GM21423 (cell line): ENCODE results near the gene TTC28.

Source experiments
- ATAC-seq: cut with Tn5 transposase; IDR thresholded peaks from one replicate; pipeline ENCODE4 v1.9.1; 2021; ENCODE audit warnings: mild to moderate bottlenecking, moderate library complexity; ENCODE audit not compliant: unreplicated experiment

TTC28 gene

DNA sequence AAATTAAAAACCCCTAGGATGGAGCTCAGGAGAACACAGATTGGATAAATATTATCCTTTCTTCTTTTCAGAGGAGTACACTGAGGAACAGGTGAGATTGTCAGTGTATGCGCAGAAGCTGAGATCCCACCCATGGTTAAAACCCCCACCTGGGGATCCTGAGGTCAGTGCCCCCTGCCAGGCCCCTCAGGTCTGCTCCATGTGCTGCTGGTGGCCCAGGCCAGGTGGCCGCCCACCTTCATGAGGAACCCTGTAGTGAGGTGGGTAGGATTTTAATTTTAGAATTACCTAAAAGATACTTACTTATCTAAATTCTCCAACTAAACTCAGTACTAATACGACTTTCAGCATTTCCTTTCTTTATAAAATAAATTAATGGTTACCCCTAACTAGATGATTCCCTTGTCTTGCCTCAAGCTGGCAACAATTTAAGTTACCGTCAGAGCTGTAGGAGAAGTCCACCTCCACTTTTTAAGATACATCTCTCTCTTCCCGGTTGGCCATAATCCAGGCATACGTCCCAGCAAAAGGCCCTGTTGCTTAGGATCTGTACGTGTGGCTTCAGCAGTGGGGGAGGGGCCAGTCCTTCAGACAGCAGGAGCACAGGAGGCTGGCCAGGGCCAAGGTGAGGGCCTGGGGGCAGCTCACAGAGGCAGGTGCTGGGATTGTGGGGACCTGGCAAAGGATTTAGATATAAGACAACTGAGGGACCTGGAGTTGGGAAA, 699.1 kb downstream of the TTC28 start:
- ATAC-seq, result no peak

DNA sequence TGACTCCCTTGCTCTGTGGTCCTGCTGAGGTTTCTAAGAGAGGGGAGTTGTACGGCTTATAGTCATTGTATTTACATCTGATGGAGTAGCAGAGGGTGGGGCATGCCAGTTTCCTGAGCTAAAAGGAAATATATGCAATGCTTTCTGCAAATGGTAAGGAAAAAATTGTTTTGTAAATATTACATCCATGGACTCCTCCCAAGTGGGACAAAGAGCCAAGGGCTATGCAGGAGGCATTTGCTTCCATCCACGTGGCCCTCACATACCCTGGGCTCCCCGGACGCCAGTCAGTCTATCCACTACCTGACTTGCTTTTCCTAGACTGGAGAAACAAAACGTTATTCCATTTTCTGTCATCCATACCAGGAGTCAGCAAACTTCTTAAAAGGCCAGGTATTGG, 700.8 kb downstream of the TTC28 start:
- ATAC-seq, result no peak

- ATAC-seq, result no peak
Observed at GRCh38 chr22:27978317-27978716, 701.3 kb downstream of the TTC28 start.

- ATAC-seq, result no peak
Observed at GRCh38 chr22:27976586-27976985, 703.1 kb downstream of the TTC28 start.

- no peak for ATAC-seq
Observed at GRCh38 chr22:27975381-27976013, 704.1 kb downstream of the TTC28 start.

DNA sequence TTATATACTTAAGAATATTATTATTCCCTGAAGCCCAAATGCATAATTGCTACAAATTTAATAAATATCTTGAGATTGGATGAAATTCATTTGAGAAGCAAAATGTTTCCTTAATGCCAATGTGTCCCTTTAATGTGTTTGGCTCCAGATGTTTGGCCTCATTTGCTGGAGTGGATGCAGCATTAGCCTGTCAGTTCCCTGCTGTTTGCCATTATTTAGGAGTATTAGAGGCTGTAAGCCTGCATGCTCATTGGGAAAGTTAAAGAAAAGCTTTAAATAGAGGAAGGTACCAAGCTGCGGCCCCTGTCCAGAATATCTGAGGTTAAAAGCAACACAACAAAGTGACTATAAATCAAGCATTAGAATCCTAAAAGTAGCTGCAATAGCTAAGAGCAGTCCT, 705.8 kb downstream of the TTC28 start:
- no peak for ATAC-seq

GRCh38 chr22:27972732-27973698, 706.6 kb downstream of the TTC28 start:
- no peak for ATAC-seq

- ATAC-seq, result no peak
Observed at GRCh38 chr22:27971926-27972325, 707.7 kb downstream of the TTC28 start.

GRCh38 chr22:27970596-27971220, 708.9 kb downstream of the TTC28 start:
- no peak for ATAC-seq

DNA sequence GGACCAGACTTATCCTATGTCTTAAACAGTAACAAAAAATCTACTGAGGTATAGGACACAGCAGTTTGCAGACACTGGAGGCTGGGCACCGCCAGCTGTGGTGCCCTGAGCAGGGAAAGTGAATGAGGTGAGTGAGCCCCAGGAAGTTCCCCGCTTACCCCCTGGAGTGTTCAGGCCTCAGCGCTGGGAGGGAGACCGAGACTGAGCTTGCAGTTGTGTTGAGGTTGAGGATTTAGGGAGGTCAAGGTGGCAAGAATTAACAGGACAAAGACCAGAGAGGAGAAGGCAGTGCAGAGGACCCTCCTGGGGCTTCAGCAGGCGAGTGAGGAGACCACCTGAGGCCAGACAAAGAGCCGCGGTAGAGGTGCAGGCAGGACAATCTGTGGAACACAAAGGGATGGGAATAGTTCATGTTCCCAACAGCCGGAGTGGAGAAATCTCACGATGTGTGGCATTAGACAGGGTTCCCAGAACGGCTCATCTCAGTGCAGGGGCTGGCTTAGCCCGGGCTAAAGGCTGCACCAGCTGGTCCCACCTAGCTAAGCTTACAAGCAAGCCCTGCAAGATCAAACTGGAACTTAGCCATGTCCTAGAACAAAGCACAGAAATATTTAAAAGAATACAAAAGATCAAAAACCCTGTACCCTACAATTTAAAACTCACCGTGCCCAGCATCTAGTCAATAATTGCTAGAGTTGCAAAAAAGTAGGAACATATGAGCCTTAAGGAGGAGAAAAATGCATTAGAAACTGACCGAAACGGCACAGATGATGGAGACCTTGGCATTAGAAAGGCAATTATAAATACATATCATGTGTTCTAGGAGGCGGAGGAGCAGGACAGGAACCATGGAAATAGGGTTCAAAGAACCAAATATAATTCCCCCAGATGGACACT, 713.2 kb downstream of the TTC28 start:
- no peak for ATAC-seq

GRCh38 chr22:27962268-27963044, 717.2 kb downstream of the TTC28 start:
- ATAC-seq, result no peak

DNA sequence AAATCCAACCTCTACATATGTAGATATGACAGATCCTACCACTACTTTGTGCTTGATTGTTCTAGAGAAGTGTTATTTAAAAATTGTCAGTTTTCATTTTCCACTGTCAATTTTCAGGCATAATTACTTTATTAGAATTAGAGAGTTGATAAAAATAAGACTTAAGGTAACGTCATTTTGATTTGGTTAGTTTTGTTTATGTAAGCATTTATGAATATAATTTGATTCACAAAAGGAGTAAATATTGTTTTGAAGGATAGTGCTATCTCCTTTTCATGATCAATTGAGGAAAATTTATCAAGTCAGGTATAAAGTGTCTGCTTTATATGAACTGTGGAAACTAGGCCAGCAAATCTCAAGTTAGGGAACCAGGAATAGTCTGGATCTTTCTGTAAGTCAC, 718.0 kb downstream of the TTC28 start:
- ATAC-seq, result no peak

GRCh38 chr22:27961182-27961581, 718.5 kb downstream of the TTC28 start:
- no peak for ATAC-seq

DNA sequence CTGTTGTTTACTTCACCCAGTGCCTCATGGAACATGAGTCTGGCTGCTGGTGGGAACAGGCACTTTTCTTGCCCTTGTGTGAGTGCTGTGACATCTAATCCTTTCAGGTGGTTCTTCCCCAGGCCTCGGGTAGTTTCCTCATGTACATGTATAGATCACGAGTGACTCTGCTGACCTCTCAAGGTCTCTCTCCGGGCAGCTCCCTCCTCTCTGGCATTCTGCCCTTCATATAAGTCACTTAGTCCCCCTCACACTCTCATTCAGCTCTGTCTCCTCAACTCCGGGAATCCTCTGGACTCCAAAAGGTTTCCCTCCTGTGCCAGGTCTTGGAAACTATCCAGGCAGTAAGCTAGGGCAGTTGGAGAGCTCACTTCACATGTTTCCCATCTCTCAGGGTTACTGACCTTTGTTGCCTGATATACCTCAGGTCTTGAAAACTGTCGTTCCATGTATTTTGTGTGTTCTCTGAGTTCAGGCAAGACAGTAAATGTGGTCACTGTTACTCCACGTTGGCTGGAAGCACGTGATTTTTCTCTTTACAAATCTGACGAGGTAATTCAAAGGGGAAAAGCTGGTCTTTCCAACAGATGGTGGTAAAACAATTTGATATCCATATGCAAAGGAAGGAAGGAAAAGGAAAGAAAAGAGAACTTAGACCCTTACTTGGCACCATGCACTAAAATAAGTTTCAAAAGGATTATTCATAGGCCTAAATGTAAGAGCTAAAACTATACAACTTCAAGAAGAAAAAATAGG, 720.1 kb downstream of the TTC28 start:
- no peak for ATAC-seq

- no peak for ATAC-seq
Observed at GRCh38 chr22:27952779-27953178, 726.9 kb downstream of the TTC28 start.

DNA sequence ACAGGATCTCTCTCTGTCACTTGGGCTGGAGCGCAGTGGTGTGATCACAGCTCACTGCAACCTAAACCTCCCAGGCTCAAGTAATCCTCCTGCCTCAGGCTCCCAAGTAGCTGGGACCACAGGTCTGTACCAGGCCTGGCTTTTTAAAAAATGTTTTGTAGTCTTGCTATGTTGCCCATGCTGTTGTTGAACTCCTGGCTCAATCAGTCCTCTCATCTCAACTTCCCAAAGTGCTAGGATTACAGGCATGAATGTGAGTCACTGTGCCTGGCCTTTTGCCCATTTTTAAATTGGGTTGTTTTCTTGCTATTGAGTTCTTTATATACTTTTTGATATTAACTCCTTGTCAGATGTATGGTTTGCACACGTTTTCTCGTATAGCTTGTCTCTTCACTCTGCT, 727.5 kb downstream of the TTC28 start:
- ATAC-seq, result no peak

DNA sequence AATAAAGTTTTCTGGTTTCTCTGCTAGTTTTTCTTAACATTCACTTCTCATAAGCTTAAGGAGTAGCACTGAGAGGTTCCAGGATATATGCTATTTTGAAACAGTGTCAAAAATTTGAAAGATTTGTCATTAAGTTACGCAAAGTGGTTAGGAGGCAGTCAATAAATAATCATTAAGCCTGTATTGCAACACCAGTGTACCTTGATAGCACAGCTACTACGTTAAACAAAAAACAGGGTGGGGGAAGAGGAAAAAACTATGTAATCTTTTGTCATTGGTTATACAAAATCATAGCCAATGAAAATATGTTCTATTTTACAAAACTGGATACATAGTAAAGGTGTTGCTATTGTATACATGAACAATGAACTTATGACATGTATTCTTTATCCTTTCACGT, 730.2 kb downstream of the TTC28 start:
- no peak for ATAC-seq

GRCh38 chr22:27948569-27948968, 731.1 kb downstream of the TTC28 start:
- no peak for ATAC-seq

DNA sequence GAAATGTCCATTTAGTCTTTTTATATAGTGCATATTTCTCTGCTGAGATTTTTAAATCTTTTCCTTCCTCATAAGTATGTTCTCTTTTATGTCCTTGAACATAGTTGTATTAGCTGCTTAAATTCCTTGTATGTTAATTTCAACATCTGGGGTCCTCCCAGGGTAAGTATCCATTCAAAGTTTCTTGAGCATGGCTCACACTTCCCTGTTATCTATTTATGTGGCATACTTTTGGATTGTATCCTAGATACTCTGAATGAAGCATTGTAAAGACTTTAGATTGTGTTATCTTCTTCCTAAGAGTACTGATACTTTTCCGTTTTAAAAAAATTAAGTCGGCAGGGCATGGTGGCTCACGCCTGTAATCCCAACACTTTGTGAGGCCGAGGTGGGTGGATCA, 732.2 kb downstream of the TTC28 start:
- ATAC-seq, result no peak
